Muscle layer of colon (tissue), 2 donors: ENCODE data around the gene PGGT1B.
"Not testable (repeated sequence)": the region's sequence is repeated elsewhere in the genome, so short reads cannot be mapped to it uniquely, and the experiment has no call there.

Source experiments
- H3K27ac ChIP-seq: one replicate; pipeline ENCODE4 v1.7.0; 2013; ENCODE audit warnings: low read depth, mild to moderate bottlenecking, low read length, moderate library complexity
- H3K27me3 ChIP-seq, 2 donors: one replicate each; pipeline ENCODE4 v1.7.0; 2013; ENCODE audit warnings: low read length in 2 of 2, mild to moderate bottlenecking in 2 of 2; ENCODE audit not compliant: insufficient read depth in 2 of 2, control insufficient read depth in 1 of 2
- H3K36me3 ChIP-seq: one replicate; pipeline ENCODE4 v1.7.0; 2013; ENCODE audit warnings: mild to moderate bottlenecking, low read length; ENCODE audit not compliant: insufficient read depth
- H3K4me1 ChIP-seq: one replicate; pipeline ENCODE4 v1.7.0; 2013; ENCODE audit warnings: mild to moderate bottlenecking, low read length; ENCODE audit not compliant: insufficient read depth
- H3K4me3 ChIP-seq, 2 donors: one replicate each; pipeline ENCODE4 v1.7.0; 2013; ENCODE audit warnings: low read length in 2 of 2, low read depth in 1 of 2, mild to moderate bottlenecking in 1 of 2, moderate library complexity in 1 of 2
- H3K9ac ChIP-seq: one replicate; pipeline ENCODE4 v1.7.0; 2013; ENCODE audit warnings: low read length
- H3K9me3 ChIP-seq: one replicate; pipeline ENCODE4 v1.7.0; 2013; ENCODE audit warnings: mild to moderate bottlenecking, low read length
- donor health status: abdominal sarcoma.
- donor health status: Adenocarcinoma of cecum.

PGGT1B gene

DNA sequence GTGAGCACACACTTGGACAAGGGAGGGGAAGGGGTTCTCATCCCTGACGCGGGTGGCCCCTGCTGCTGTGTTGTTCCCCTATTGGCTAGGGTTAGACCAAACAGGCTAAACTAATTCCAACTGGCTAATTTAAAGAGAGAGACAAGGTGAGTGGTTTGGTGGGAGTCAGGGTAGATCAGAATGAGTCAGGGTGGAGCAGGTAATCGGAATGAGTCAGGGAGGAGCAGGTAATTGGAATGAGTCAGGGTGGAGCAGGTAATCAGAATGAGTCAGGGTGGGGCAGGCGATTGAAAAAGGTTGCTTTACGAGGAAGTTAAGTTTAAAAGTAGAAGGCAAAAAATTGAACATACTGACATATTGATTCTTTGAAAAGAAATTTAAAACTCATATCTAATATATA, 13.3 kb downstream of the PGGT1B start:
- H3K9ac ChIP-seq, H3K4me3 ChIP-seq, H3K27me3 ChIP-seq, H3K4me1 ChIP-seq, H3K27ac ChIP-seq, H3K9me3 ChIP-seq, H3K36me3 ChIP-seq: not testable (repeated sequence)

DNA sequence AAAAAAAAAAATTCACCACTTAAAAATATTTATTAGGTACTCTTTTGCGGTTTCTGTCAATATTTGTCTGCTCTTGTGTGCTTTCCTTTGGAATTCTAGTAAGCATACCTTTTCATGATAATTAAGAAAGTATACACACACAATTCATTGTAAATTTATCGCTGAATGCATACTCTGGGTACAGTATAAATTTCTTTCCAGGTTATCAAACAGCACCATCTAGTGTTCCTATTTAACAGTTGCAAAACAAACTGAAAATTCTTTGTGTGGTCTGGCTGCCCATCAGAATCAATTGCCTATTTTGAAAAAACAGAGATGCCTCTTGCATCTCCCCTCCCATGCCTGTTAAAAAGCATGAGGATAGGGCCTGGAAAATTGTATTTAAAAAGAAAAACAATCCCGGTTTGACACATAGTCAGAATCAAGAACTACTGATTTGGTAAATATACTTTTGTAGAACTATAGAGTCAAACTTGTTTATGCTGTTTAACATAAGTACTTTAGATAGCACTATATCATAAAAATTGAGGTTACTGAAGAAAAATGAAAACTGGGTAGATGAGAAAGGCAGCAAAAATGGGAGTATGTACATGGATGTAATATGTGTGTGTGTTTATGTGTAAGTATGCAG, 16.2 kb downstream of the PGGT1B start:
- Histone ChIP-seq H3K27me3 (no peaks in the 10 kb centered on the region), H3K4me3 (no peak overlapping the region), H3K4me1 (no peaks in the 10 kb centered on the region), H3K36me3 (peaks cover 6% of the 10 kb centered on the region), H3K9me3 (no peaks in the 10 kb centered on the region), H3K9ac (no peak overlapping the region), H3K27ac (no peak overlapping the region)

DNA sequence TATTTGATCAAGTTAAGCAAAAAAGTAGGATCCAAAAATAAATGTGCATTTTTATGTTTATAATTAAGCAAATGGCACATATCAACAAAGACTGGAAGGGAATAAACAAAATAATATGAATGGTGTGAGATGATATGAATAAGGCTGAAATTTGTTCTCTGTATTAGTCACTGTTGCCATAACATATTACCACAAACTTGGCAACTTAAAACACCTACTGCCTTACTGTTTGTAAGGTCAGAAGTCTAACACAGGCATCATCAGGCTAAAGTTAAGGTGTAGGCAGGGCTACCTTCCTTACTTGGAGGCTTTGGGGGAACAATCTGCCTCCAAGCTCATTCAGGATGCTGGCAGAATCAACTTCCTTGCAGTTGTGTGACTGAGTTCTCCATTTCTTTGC, 19.3 kb downstream of the PGGT1B start:
- Histone ChIP-seq H3K4me3 (no peak overlapping the region), H3K36me3 (peaks cover 29% of the 10 kb centered on the region), H3K9ac (no peak overlapping the region)

DNA sequence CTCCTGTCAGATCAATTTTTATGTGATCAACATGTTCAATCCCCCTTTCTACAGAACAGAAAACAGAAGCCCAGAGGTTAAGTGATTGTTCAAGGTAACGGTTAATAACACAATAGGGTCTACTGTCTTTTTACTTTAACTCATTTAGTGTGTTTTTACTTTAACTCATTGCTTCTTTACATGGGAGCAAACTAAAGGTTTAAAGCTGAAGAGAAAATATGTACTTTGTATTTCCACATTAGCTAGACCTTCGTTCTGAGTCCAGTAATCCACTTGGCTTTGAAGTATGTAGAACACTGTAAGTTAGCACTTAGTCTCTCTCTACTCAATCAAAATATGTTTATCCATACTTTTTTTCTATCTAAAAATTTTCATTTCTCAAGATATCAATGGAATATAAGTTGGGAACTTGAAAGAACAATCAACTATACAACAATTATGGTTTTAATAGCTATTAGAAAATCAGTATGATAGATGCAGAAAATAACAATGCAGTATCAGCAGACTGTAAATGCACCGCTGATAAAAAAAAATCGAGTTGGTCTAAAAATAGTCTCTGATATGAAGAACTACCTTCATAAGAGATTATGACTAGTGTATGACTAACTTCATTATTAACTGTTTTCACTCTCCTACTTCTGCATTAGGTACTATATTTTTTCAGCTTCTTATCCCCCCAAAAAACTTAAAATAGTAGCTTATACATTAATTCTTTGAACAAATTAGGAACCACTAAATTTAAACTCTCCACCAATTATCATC, 20.6 kb downstream of the PGGT1B start:
- Histone ChIP-seq H3K27me3 (no peaks in the 10 kb centered on the region), H3K9ac (no peak overlapping the region)

More for the DNA sequence above, 19.3 kb downstream of the PGGT1B start:
- H3K27me3 ChIP-seq: no peaks in the 10 kb centered on the region
- no peaks in the 10 kb centered on the region for H3K9me3 ChIP-seq
- H3K27ac ChIP-seq: no peak overlapping the region
- no peaks in the 10 kb centered on the region for H3K4me1 ChIP-seq

DNA sequence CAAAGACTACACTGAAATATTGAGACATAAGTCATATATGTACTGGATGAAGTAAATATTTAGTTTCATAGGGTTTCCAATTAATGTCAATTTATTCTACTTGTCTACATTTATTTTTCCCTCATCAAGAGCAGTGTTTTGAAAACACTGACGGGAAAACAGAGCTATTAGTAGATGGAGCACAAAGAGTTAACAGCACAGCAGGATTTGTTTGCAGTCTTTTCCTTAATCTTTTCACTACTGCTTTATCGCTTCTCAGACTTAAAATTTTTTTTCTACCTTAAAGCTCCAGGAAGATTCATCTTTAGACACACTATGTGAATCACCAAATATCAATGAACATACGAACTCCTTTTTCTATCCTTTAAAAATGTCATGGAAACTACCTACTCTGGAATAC, 25.6 kb downstream of the PGGT1B start:
- no peaks in the 10 kb centered on the region for H3K9me3 ChIP-seq
- H3K9ac ChIP-seq: no peak overlapping the region
- no peaks in the 10 kb centered on the region for H3K4me1 ChIP-seq
- no peaks in the 10 kb centered on the region for H3K27me3 ChIP-seq
- H3K27ac ChIP-seq: no peak overlapping the region
- peaks cover 36% of the 10 kb centered on the region for H3K36me3 ChIP-seq
- no peak overlapping the region for H3K4me3 ChIP-seq

More for the DNA sequence above, 20.6 kb downstream of the PGGT1B start:
- Histone ChIP-seq H3K4me1 (no peaks in the 10 kb centered on the region), H3K4me3 (no peak overlapping the region), H3K9me3 (no peaks in the 10 kb centered on the region), H3K27ac (no peak overlapping the region), H3K36me3 (peaks cover 30% of the 10 kb centered on the region)

DNA sequence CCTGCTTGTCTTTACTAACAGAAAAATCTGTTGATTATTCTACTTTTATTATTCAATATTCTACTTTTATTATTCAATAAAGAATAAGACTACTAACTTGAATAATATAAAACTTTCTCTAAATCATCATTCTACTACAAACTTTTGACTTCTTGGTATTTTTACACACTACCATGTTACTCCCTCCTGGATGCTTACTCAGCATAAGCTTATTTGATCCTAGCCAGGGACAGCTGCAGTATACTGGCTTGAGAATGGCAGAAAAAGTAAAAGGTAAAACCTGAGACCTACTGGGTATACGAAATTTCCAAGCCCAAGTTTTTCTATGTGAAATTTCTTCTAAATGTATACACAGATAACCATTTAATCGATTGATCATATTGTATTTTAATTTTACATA, 26.1 kb downstream of the PGGT1B start:
- peaks cover 36% of the 10 kb centered on the region for H3K36me3 ChIP-seq
- no peaks in the 10 kb centered on the region for H3K9me3 ChIP-seq
- H3K27me3 ChIP-seq: no peaks in the 10 kb centered on the region
- no peaks in the 10 kb centered on the region for H3K4me1 ChIP-seq
- no peak overlapping the region for H3K27ac ChIP-seq
- H3K9ac ChIP-seq: no peak overlapping the region
- H3K4me3 ChIP-seq: no peak overlapping the region

DNA sequence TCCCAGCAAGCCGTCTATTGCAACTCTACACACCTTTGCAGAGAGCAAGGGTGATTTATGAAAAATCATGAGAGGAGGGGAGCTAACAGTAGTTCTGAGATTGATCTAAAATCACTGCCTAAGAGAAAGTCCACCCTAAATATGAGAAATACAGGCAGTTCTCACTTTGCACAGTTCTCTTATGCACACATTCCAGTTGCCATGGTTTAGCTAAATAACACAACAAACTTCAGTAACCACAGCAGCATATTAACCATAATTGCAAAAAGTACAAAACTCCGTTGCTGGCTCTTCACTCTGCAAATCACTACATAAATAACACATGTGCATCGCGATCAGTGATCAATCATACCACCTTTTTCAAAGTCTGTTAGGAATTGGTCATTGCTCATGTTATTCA, 31.1 kb downstream of the PGGT1B start:
- peaks cover 15% of the 10 kb centered on the region for H3K36me3 ChIP-seq
- H3K27ac ChIP-seq: no peak overlapping the region
- H3K27me3 ChIP-seq: no peaks in the 10 kb centered on the region
- H3K4me3 ChIP-seq: no peak overlapping the region
- H3K9me3 ChIP-seq: no peaks in the 10 kb centered on the region
- H3K4me1 ChIP-seq: no peaks in the 10 kb centered on the region
- H3K9ac ChIP-seq: no peak overlapping the region

DNA sequence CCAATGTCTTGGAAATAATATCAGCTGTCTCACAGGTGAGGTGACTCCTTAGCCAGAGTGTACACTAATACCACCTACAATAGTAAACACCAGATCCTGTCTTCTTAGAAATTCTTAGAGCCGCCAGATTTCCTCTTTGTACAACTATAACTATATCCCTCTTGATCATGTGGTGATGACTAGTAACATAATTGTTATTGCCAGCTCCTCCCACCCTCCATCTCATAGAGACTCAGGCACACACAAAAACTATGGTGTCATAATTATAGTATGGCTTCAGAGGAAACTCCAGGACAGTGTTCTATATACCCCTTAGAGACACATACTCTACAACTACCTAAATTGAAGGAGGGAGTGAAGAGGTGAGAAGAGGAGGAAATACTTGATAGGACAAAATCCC, 33.1 kb downstream of the PGGT1B start:
- peaks cover 9% of the 10 kb centered on the region for H3K36me3 ChIP-seq
- H3K27me3 ChIP-seq: no peaks in the 10 kb centered on the region
- H3K27ac ChIP-seq: no peak overlapping the region
- no peak overlapping the region for H3K9ac ChIP-seq
- H3K4me3 ChIP-seq: no peak overlapping the region
- no peaks in the 10 kb centered on the region for H3K9me3 ChIP-seq
- H3K4me1 ChIP-seq: no peaks in the 10 kb centered on the region

DNA sequence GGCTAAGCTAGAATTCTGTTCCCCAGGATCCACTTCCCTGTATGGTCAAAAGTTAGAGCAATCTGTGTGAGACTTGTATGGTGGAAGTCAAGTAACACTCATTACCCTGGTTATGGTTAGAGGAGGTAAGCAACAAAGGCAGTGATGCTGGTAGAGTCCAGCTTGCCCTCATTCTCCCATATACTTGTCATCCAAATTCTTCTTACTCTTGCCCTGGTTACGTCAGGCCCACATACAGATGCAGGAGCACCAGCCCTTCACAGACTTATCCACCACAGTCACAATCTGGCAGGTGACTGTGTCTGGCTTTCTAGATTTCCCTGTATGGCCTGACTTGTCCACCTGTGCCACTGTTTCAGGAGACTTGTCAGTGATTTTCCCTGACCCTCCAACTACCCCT, 35.4 kb downstream of the PGGT1B start:
- H3K4me3 ChIP-seq: no peak overlapping the region
- H3K27ac ChIP-seq: no peak overlapping the region
- H3K36me3 ChIP-seq: peaks cover 9% of the 10 kb centered on the region
- no peaks in the 10 kb centered on the region for H3K9me3 ChIP-seq
- no peaks in the 10 kb centered on the region for H3K4me1 ChIP-seq
- H3K9ac ChIP-seq: no peak overlapping the region
- no peaks in the 10 kb centered on the region for H3K27me3 ChIP-seq

DNA sequence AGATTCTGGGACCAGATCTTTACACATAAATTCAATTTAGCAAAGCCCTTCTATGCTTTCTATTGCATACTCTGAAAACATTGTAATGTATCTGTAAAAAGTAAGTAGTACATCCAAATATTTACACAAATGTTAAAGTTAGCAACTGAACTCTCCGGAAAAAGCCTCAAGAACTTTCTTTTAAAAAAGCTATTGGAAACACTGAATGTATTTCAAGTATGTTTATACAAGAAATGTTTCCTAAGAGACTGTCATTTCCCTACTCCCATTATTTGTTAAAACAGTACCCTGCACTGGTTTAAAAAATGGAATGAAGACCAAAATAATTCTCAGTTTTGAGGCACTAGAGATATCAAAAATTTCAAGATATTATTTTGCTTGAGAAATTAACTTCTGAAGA, 48.1 kb downstream of the PGGT1B start:
- Histone ChIP-seq H3K27me3 (no peaks in the 10 kb centered on the region), H3K4me3 (no peak overlapping the region), H3K4me1 (no peaks in the 10 kb centered on the region), H3K36me3 (peaks cover 11% of the 10 kb centered on the region), H3K9me3 (no peaks in the 10 kb centered on the region), H3K9ac (no peak overlapping the region), H3K27ac (no peak overlapping the region)

DNA sequence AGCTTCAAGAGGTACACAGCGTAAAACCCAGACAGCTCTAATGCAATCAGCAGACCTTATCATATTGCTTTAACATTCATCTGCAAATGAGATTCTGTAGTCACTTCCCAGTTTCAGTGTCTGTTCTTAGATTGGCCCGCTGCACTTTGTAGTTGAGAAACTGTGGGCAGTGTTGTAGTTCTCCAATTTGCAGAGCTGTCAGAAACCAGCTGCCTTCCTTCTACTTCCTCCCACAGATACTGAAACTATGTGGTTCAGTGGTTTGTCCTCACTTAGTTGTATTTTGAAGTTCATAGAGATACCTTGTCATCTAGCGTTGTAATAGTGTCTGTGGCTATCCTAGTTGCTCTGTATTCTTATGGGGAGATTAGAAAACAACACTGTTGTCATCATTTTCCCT, 53.4 kb downstream of the PGGT1B start:
- H3K9ac ChIP-seq: no peak overlapping the region
- H3K9me3 ChIP-seq: no peaks in the 10 kb centered on the region
- no peaks in the 10 kb centered on the region for H3K4me1 ChIP-seq
- H3K27ac ChIP-seq: no peak overlapping the region
- H3K36me3 ChIP-seq: peaks cover 4% of the 10 kb centered on the region
- no peaks in the 10 kb centered on the region for H3K27me3 ChIP-seq
- no peak overlapping the region for H3K4me3 ChIP-seq

DNA sequence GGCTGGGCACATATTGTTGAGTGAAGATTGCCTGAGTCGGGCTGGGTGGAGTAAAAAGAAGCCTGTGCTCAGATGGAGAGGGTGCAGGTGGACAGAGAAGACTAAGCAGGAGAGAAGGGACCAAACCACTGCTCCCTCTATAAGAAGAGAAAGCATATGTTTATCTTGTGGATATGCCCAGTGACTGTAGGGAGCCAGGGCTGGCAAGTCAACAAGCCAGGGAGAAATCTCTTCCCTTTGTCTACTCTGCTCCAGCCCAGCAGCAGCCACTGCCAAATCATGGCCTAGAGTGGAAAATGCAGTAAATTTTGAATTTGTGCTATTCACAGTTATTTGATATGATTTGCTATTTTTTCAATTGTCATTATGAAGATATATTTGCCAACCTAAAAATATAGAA, 59.7 kb downstream of the PGGT1B start:
- Histone ChIP-seq H3K27me3 (no peaks in the 10 kb centered on the region), H3K36me3 (no peaks in the 10 kb centered on the region), H3K4me3 (no peak overlapping the region), H3K9me3 (no peaks in the 10 kb centered on the region), H3K4me1 (no peaks in the 10 kb centered on the region), H3K9ac (no peak overlapping the region), H3K27ac (no peak overlapping the region)
